GM18519 (cell line): ENCODE results near the gene NMT1.

ENCODE experiments used
- ATAC-seq: cut with Tn5 transposase; IDR thresholded peaks from one replicate; pipeline ENCODE4 v1.9.1; 2021; ENCODE audit warnings: mild to moderate bottlenecking, moderate library complexity; ENCODE audit not compliant: unreplicated experiment, low FRiP score

Gene NMT1

GRCh38 chr17:45102856-45103255 lies 41.7 kb downstream of the NMT1 start:
- no peak for ATAC-seq

DNA sequence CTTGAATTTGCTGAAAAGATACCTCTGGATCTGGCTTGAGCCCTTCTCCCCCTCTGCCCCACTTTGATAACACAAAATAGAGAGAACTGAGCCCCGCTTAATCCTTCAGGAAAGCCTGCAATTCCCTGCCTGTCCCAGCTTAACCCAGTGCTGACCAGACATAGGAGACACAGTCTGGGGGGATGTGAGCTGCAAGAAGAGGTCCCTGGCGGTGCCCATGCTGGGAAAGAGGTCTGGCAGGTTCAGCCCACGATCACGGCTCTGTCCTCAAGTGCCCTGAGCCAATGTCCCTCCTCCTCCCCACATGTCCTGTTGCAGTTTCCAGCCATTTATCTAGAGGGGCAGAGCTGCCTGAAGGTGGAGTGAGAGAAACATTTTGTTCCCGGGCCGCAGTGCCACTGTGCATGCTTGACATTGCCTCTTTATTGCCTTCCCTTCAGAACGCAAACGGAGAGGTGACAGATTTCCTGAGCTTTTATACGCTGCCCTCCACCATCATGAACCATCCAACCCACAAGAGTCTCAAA lies 42.2 kb downstream of the NMT1 start:
- ATAC-seq = no peak

DNA sequence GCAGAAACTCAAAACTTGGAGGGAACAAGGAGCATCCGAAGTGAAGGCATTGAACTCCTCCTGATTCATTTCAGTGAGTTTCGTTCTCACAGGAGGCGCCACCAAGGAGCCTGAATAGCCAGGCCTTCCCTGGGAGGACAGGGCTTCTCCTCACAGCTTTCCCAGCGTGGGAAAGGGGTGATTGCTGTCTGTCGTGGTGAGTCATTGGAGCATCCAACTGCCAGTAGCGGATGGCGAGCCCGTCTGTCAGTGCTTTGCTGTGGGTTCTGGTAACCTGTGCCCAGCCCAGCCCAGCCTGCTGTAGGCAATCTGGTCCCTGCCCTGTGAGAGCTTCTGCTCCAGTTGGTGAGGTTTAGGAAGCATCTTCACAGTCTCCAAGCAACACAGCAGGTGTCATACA lies 42.9 kb downstream of the NMT1 start:
- ATAC-seq = no peak

GRCh38 chr17:45104497-45104896 lies 43.4 kb downstream of the NMT1 start:
- no peak for ATAC-seq

- no peak for ATAC-seq
Measured at GRCh38 chr17:45104907-45105624, 43.9 kb downstream of the NMT1 start.

GRCh38 chr17:45106096-45106495 lies 45.0 kb downstream of the NMT1 start:
- no peak for ATAC-seq

- ATAC-seq = no peak
Measured at GRCh38 chr17:45106582-45106981, 45.5 kb downstream of the NMT1 start.

DNA sequence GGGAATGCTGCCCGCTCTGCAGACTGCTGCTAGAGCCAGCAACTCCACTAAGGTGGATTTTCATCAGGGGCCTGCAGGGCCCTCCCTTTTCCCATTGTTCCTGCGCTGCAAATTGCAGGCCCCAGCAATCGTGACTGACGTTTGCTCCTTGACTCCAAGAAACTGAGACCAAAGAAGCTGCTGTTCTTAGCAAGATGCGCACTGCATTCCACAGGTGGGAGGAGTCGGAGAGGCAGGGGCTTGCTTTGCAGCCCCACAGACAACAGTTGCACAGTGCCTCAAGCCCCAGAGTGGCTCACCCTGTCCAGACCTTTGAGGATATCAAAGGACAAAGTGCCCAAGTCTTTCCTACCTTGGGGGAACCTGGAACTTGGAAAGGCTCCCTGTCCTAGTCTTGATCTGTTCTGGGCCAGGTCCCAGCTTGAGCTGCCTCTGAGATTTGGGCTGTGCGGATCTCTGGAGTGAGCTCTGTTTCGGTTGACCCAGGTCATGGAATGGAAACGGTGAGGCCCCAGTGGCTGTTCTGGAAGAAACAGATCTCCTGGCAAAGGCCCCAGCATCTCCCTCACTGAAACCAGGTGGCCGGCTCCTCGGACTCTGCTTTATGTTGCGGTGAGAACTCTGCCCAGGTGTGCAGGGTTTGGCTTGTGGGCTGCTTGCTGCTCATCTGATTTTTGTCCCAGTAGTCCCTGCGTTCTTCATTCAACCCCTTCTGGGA lies 46.3 kb downstream of the NMT1 start:
- no peak for ATAC-seq

DNA sequence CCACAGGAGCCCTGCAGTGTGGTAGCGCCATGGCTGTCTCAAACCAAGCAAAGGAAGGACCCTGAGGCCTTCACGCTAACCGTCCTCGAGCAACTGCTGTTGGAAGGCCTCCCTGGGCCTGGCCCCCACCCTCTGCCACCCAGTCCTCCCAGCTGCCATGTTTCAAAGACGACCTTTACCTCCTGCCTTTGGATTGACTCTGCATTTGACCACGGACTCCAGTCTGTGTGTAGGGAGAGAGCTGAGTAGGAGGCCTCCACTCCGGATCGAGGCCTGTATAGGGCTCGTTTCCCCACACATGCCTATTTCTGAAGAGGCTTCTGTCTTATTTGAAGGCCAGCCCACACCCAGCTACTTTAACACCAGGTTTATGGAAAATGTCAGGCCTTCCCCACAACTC lies 46.9 kb downstream of the NMT1 start:
- no peak for ATAC-seq

DNA sequence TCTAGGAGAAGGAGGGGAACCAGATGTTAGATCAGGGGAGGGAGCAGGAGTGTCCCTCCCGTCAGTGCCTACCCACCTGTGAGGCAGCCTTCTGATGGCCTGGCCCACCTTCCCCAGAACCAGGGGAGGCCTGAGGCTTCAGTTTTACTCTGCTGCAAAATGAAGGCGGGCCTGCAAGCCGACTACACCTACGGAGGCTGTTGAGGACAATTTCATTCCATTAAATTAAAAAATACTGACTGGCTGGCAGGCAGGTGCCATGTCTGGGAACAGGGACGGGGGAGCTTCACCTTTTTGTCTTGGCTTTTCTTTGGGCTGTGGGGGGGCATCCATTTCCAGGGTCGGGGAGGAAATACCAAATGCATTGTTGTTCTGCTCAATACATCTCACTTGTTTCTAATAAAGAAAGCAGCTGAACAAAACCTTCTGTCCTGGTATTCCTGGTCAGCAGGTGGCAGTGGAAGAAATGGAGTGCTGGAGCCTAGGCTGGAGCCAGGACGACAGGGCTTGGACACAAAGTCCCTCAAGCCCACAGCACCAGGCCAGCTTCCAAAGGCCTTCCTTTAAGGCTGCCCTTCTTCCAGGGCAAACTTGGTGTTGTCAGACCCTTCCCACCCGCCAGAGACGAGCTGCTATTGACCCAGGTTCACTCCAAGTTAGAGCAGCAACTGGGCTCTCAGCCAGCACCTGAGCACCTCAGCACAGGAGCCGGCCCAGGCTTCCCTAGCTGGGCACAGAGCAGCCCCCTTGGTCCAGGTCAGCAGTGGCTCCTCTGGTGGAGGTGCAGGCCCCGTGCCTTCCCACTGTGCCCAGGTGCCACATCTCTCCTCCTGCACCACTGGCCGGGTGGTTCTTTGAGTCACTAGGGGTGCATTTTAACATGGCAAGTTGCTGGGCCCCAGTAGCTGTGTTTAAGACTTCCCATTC lies 47.7 kb downstream of the NMT1 start:
- ATAC-seq = no peak

DNA sequence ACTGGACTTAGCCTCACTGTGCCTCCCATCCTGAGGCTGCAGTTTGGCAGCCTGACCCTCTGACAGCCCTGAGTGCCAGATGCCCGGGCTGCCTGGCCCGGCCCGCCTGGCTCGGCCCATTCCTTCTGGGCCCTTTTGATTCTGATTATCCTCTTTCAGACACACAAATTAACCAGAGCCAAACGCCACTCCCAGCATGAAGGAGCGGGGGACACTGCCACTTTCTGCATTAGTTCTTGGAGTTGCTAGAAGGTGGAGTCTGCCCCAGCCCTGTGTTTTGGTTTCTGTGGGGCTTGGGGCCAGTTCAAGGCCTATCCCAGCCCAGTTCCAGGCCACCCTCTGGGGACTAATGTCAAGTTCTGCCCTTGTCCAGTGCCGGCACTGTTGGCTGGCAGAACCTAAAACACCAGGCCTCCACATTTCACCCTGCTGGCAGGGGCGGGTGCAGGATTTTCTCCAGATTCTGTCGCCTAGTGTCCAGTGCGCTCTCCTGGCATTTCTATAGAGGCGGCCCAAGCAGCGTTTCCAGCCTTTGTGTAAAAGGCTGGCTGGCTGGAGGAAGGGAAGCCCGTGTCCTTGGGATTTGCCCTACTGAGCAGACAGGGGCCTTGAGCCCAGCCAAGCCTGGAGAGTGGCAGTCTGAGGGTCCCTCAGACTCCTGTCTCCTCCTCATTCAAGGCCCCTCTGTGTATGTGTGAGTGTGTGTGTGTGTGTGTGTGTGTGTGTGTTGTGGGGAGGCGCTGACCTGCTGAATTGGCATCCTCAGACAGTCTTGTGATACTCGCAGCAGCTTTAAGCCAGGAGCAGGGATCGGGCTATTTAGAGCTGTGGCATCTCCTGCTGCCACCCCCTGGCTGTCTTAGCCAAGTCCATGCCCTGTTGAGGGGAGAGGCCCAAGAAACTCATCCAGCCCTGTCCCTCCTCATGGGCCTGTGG lies 49.8 kb downstream of the NMT1 start:
- no peak for ATAC-seq

DNA sequence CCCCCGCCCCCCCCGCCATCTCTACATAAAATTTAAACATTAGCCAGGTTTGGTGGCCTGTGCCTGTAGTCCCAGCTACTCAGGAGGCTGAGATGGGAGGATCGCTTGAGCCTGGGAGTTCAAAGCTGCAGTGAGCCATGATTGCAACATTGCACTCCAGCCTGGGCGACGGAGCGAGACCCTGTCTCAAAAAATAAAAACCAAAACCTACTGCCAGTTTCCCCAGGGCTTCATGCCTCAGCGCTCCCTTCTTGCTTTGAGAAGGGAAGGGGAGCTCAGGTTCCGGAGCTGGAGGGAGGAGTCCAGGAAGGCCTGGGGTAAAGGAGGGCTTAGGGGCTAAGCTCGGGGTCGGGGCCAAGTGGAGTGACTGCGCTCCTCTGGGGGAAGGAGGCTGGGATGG lies 50.7 kb downstream of the NMT1 start:
- no peak for ATAC-seq

- ATAC-seq = no peak
Measured at GRCh38 chr17:45112559-45113423, 51.7 kb downstream of the NMT1 start.

DNA sequence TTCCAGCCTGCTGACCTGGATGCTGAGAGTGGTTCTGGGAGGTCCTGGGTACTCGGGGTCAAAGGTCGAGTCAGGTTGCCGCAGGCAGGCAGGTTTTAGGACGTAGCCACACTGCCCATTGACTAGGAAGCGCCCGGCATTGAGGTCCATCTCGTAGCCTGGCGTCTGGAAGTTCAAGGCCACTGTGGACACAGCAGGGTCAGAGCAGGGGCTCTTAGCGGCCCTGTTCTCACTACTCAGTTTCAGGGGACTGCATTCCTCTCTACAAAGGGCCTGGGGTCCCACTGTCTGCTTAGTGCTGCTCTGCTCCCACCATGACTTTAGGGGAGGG lies 52.3 kb downstream of the NMT1 start:
- ATAC-seq = no peak

- no peak for ATAC-seq
Measured at GRCh38 chr17:45114117-45114932, 53.2 kb downstream of the NMT1 start.

DNA sequence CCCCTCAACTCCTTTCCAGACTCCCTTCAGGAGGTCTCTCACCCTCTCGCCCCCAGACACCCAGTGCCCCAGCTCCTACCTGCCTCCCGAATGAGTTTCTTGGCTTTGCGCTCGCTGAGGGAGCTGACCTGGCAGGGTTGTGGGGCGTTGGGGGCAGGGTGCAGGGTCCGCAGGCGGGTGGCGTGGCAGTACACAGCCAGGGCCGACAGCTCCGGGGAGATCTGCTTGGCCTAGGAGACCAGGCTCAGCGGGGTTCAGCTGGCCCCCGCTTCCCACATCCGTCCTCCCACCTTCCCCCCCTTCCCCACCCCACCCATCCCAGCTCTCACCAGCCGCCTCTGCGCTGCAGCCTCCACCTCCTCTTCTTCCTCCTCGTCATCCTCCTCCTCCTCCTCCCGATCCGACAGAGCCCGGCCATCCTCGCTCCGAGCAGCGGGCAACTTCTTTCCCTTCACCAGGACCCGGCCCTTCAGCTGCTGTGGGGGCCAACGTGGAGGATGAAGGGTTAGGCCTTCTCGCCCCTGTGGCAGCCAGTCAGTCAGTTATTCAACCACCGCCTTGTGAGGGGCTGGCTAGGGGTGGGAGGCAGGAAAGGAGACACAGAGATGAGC lies 54.0 kb downstream of the NMT1 start:
- no peak for ATAC-seq

DNA sequence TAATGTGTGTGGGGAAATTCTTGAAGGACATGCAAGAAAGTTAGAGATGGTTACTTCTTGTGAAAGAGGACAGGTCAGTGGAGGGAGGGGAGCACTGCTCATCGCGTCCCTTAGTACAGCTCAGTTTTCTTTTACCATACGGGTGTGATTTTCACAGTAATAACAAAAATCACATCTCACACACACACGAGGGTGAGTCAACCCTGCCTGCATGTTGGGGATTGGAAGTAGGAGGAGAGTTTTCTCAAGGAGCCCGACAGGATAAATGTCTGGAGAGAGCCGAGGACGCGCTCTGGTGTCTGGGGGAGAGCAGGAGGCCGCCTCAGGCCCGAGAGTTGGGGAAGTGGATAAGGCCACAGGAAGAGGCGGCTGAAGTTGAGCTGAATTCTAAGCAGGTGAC lies 54.8 kb downstream of the NMT1 start:
- no peak for ATAC-seq
